ENCODE data around the gene SLC30A9.

SLC30A9 gene

DNA sequence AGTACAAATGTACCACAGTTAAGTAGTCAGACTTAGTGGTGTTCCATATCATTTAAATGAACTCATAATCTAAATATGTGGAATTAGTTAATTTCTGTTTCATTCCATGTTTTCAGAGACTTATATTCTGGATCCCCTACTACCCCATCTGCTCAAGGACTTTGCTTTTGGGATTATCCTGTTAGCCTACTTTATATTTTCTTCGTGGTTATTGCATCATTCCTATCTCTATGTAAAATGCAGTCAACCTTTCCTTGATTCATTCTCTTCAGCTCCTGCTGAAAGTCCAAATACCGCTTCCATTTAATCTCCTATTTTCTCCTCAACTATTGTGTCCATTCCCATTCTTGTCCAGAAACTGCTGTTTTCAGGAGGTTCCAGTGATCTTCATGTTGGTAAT lies 25.1 kb downstream of the SLC30A9 start:
- no peak overlapping the region for H3K27ac Mint-ChIP-seq
- no peak for TF ChIP-seq CTCF (IDR thresholded peaks at IDR 0.05)
- H3K4me1 Mint-ChIP-seq, result no peaks in the 10 kb centered on the region
- H3K27me3 Mint-ChIP-seq (ENCODE audit: low read depth, poor library complexity), result no peaks in the 10 kb centered on the region
- no peaks in the 10 kb centered on the region for H3K9me3 Mint-ChIP-seq
- H3K4me3 Mint-ChIP-seq, result no peak overlapping the region
- peaks cover 39% of the 10 kb centered on the region for H3K36me3 Mint-ChIP-seq (ENCODE audit: low read depth)
- DNase-seq, result no peak

DNA sequence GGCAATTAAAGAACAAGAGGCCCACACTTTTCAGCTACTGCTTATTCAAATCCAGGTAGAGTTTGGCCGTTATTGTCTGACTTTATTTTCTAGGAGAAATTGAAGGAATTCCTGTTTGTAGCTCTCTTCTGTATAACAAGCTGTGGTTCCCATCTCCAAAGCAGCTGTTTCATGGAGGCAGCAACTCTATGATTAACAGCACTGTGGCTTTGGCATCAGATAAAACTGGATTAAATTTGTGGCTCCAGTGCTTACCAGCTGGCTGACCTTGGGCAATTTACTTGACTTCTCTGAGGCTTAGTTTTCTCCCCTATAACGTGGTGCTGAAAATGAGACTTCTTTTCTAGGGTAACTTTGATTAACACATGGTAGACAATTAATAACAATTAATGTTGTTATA lies 28.1 kb downstream of the SLC30A9 start:
- no peaks in the 10 kb centered on the region for H3K27me3 Mint-ChIP-seq (ENCODE audit: low read depth, poor library complexity)
- H3K36me3 Mint-ChIP-seq (ENCODE audit: low read depth), result peaks cover 35% of the 10 kb centered on the region
- H3K4me1 Mint-ChIP-seq, result no peaks in the 10 kb centered on the region
- DNase-seq, result no peak
- no peak overlapping the region for H3K27ac Mint-ChIP-seq
- no peak overlapping the region for H3K4me3 Mint-ChIP-seq
- no peaks in the 10 kb centered on the region for H3K9me3 Mint-ChIP-seq
- TF ChIP-seq CTCF (IDR thresholded peaks at IDR 0.05), result no peak

DNA sequence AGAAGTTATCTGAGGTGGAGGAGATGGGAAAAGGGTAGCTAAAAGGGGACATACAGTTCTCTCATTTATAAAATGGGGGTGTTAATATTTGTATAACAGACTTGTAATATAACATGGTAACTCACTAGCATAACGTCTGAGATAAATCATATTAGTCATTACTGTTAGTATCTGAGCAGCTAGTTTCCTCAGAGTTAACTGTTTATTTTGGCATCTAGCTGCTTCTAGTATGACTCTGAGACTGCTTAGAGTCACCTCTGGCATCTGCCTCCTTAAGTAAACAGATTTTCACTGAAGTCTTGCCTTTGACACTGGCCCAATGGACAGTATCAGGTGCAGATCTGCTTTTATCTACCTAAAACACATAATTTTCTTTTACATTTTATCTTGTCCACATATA lies 58.1 kb downstream of the SLC30A9 start:
- Mint-ChIP-seq H3K4me1 (no peaks in the 10 kb centered on the region), H3K27ac (no peak overlapping the region), H3K4me3 (no peak overlapping the region), H3K27me3 (ENCODE audit: low read depth, poor library complexity) (no peaks in the 10 kb centered on the region), H3K36me3 (ENCODE audit: low read depth) (peaks cover 90% of the 10 kb centered on the region), H3K9me3 (peaks cover 41% of the 10 kb centered on the region)
- no peak for DNase-seq
- TF ChIP-seq CTCF (IDR thresholded peaks at IDR 0.05), result no peak

DNA sequence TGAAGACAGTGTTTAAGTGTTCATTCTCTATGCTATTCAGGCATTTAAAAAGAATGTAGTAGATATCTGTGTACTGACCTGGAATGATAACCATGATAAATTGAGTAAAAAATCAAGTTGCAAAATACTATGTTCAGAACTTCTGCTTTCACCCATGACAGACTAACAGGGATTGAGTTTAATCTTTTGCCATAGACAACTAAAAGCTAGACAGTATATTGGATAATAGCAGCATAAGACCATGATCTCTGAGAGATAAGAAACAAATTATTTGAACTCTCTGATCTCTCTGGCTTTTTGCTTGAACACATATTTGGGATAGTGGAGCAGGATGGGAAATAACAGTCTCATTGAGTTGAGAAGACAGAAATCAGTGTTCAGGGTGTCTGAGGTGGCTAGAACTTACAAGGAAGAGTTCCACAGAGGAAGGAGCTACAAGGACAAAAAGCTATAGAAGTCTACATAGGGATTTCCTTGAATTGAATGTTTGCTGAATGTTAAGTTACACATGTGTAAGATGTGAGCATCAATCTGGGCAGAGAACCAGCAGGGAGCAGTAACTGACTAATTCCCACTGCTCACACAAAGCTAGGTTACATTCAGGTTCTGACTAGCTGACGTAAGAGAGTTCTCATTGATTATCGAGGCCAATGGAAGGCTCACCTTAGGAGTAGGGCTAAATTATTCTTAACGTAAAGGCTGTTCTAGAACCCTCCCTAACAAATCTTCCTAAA lies 60.4 kb downstream of the SLC30A9 start:
- peaks cover 86% of the 10 kb centered on the region for H3K36me3 Mint-ChIP-seq (ENCODE audit: low read depth)
- no peaks in the 10 kb centered on the region for H3K27me3 Mint-ChIP-seq (ENCODE audit: low read depth, poor library complexity)
- no peak for DNase-seq
- H3K4me1 Mint-ChIP-seq, result no peaks in the 10 kb centered on the region
- no peak overlapping the region for H3K4me3 Mint-ChIP-seq
- no peak for TF ChIP-seq CTCF (IDR thresholded peaks at IDR 0.05)
- peaks cover 25% of the 10 kb centered on the region for H3K9me3 Mint-ChIP-seq
- peak overlapping the region; percentile 15 for H3K27ac Mint-ChIP-seq

GRCh38 chr4:42066402-42066801 lies 76.1 kb downstream of the SLC30A9 start:
- Mint-ChIP-seq H3K4me3 (no peak overlapping the region), H3K36me3 (ENCODE audit: low read depth) (peaks cover 15% of the 10 kb centered on the region), H3K27ac (no peak overlapping the region), H3K27me3 (ENCODE audit: low read depth, poor library complexity) (no peaks in the 10 kb centered on the region), H3K4me1 (no peaks in the 10 kb centered on the region), H3K9me3 (no peaks in the 10 kb centered on the region)
- DNase-seq, result no peak
- no peak for TF ChIP-seq CTCF (IDR thresholded peaks at IDR 0.05)

- no peak for DNase-seq
- peaks cover 24% of the 10 kb centered on the region for H3K36me3 Mint-ChIP-seq (ENCODE audit: low read depth)
- no peak overlapping the region for H3K27ac Mint-ChIP-seq
- H3K9me3 Mint-ChIP-seq, result no peaks in the 10 kb centered on the region
- H3K27me3 Mint-ChIP-seq (ENCODE audit: low read depth, poor library complexity), result no peaks in the 10 kb centered on the region
- no peak for TF ChIP-seq CTCF (IDR thresholded peaks at IDR 0.05)
- no peak overlapping the region for H3K4me3 Mint-ChIP-seq
- H3K4me1 Mint-ChIP-seq, result no peaks in the 10 kb centered on the region
These were observed 76.9 kb downstream of the SLC30A9 start for GRCh38 chr4:42067264-42067663.

Measured in nephron progenitor cell (in vitro differentiated cells).